K562 (cell line): ENCODE measurements around the gene BCO1. TPM values are rescaled to one million over a fixed set of nuclear protein-coding genes. Genes with fewer than 3 reads are reported as not detected.
A peak's percentile ranks its signal among the peaks of the same experiment; 100 is the strongest.

Source experiments
- ATAC-seq: fragments of 200-7000 bp; cut with Tn5 transposase; 3 replicates; pipeline ENCODE4 v1.9.1; 2020; ENCODE audit warnings: moderate library complexity
- BruUV-seq: library from RNA; stranded (reverse); fragments of 400-500 nt; replicated peaks from 2 replicates; lab custom pipeline; 2021; lab: Mats Ljungman, UMichigan
- CTCF ChIA-PET: fragments of 300-600 bp; formaldehyde crosslinking; extraction: SDS; loops from one replicate; lab custom pipeline; 2021; ENCODE audit warnings: low intra/inter-chr PET ratio; lab: Yijun Ruan, JAX
- POLR2A ChIA-PET: fragments of 300-600, 350-650 bp; sonication (Branson Sonifier 250); formaldehyde crosslinking; extraction: SDS; loops from one replicate; lab custom pipeline; 2021; ENCODE audit warnings: antibody characterized with exemption, inconsistent platforms; lab: Yijun Ruan, JAX
- DNase-seq, 4 experiments: peaks; one replicate each; pipeline versions ENCODE4 v3.0.0 to v3.0.0-alpha.2; 2011 to 2018; ENCODE audit warnings: low spot score in 3 of 4, mixed read lengths in 3 of 4; ENCODE audit errors: extremely low read depth in 1 of 4
- FAIRE-seq: peaks from 2 replicates; lab custom pipeline; 2011; peaks lifted over from hg19 to GRCh38; lab: Jason Lieb, UNC
- H2AFZ ChIP-seq: 2 replicates; pipeline ENCODE4 v1.6.0; 2011; ENCODE audit warnings: low read depth, low read length, control low read depth, inconsistent platforms
- H3K27ac ChIP-seq: fragments of 200-600 bp; 3 replicates; pipeline ENCODE4 v1.8.0; 2011; ENCODE audit warnings: low read depth, mild to moderate bottlenecking, control low read depth, inconsistent platforms, low read length, moderate library complexity, mixed read lengths; ENCODE audit errors: extremely low read depth
- H3K27me3 ChIP-seq, 2 experiments: fragments of 300-600 bp in 1 of 2; 2 replicates in 1 of 2; 3 replicates in 1 of 2; pipeline versions ENCODE4 v1.6.0 to v1.8.0; 2011; ENCODE audit warnings: inconsistent platforms in 2 of 2, low read length in 2 of 2, mild to moderate bottlenecking in 1 of 2, mixed read lengths in 1 of 2, moderate library complexity in 1 of 2; ENCODE audit not compliant: control insufficient read depth in 2 of 2, insufficient read depth in 2 of 2
- H3K36me3 ChIP-seq: fragments of 300-600 bp; 3 replicates; pipeline ENCODE4 v1.8.0; 2011; ENCODE audit warnings: mild to moderate bottlenecking, low read length, inconsistent platforms; ENCODE audit not compliant: control insufficient read depth, insufficient read depth
- H3K4me1 ChIP-seq, 2 experiments: fragments of 200-600 bp in 1 of 2; replicated peaks in 1 of 2; 2 replicates in 1 of 2; 3 replicates in 1 of 2; pipeline versions ENCODE4 v1.5.1 to v1.8.0; 2011; ENCODE audit warnings: inconsistent platforms in 2 of 2, low read length in 2 of 2, mild to moderate bottlenecking in 1 of 2, mixed read lengths in 1 of 2, moderate library complexity in 1 of 2; ENCODE audit not compliant: control insufficient read depth in 2 of 2, insufficient read depth in 2 of 2
- H3K4me2 ChIP-seq: 2 replicates; pipeline ENCODE4 v1.6.1; 2011; ENCODE audit warnings: low read length, control low read depth, inconsistent platforms, mixed read lengths; ENCODE audit not compliant: insufficient read depth
- H3K4me3 ChIP-seq: fragments of 200-600 bp; sonication (generic), shearing (Covaris generic); 2 replicates; pipeline ENCODE4 v1.5.1; 2016; ENCODE audit warnings: control low read depth, inconsistent platforms
- H3K79me2 ChIP-seq: fragments of 200-600 bp; 3 replicates; pipeline ENCODE4 v1.8.0; 2011; ENCODE audit warnings: low read length, inconsistent platforms; ENCODE audit not compliant: control insufficient read depth, insufficient read depth
- H3K9ac ChIP-seq, 2 experiments: 2 replicates each; pipeline versions ENCODE4 v1.6.0 to v1.6.1; 2011; ENCODE audit warnings: low read depth in 2 of 2, low read length in 2 of 2, control low read depth in 1 of 2, inconsistent platforms in 1 of 2, mild to moderate bottlenecking in 1 of 2, mixed read lengths in 1 of 2; ENCODE audit not compliant: insufficient read depth in 1 of 2
- H3K9me1 ChIP-seq: one replicate; pipeline ENCODE4 v1.6.0; 2011; ENCODE audit warnings: inconsistent platforms, mild to moderate bottlenecking, low read length, moderate library complexity; ENCODE audit not compliant: control insufficient read depth, insufficient read depth
- H3K9me3 ChIP-seq: replicated peaks from 2 replicates; pipeline ENCODE4 v1.5.1; 2011; ENCODE audit warnings: low read depth, low read length, inconsistent platforms; ENCODE audit not compliant: control insufficient read depth, insufficient read depth
- H4K20me1 ChIP-seq: replicated peaks from 2 replicates; pipeline ENCODE4 v1.6.1; 2011; ENCODE audit warnings: low read length, inconsistent platforms, mixed read lengths; ENCODE audit not compliant: control insufficient read depth, insufficient read depth
- ARID2 ChIP-seq: fragments of 450-650 bp; IDR thresholded peaks from 2 replicates; pipeline ENCODE4 v1.6.1; 2017; ENCODE audit warnings: antibody characterized with exemption, mild to moderate bottlenecking
- BRCA1 ChIP-seq, 2 experiments: fragments of 450-650 bp in 1 of 2; sonication (generic) in 1 of 2; formaldehyde crosslinking in 1 of 2; IDR thresholded peaks; 2 replicates each; pipeline versions ENCODE4 v1.5.0 to v1.6.1; 2017 to 2020; ENCODE audit warnings: mild to moderate bottlenecking in 1 of 2, missing genetic modification reagents in 1 of 2
- BRD4 ChIP-seq: fragments of 200-600 bp; sonication (generic); IDR thresholded peaks from 2 replicates; pipeline ENCODE4 v1.6.1; 2017; ENCODE audit warnings: inconsistent platforms
- CBFA2T3 ChIP-seq: fragments of 450-650 bp; IDR thresholded peaks from 2 replicates; pipeline ENCODE4 v1.6.1; 2017
- CHD4 ChIP-seq: fragments of 200-600 bp; sonication (generic); IDR thresholded peaks from 3 replicates; pipeline ENCODE4 v1.6.1; 2012; ENCODE audit warnings: low read depth, mild to moderate bottlenecking, mixed read lengths, low read length, inconsistent platforms; ENCODE audit not compliant: insufficient read depth, insufficient replicate concordance, poor library complexity, severe bottlenecking
- COPS2 ChIP-seq: fragments of 450-650 bp; conservative IDR thresholded peaks from 2 replicates; pipeline ENCODE4 v1.6.1; 2016; ENCODE audit warnings: mild to moderate bottlenecking, moderate library complexity
- CREB5 ChIP-seq: fragments of 250-450 bp; sonication (Bioruptor Pico); IDR thresholded peaks from 2 replicates; pipeline ENCODE4 v1.5.0; 2020; ENCODE audit warnings: mild to moderate bottlenecking
- EGR1 ChIP-seq: fragments of 450-650 bp; conservative IDR thresholded peaks from 2 replicates; pipeline ENCODE4 v1.6.1; 2017; ENCODE audit warnings: mild to moderate bottlenecking
- FUS ChIP-seq: fragments of 200-400 bp; formaldehyde crosslinking; optimal IDR thresholded peaks from 2 replicates; pipeline ENCODE3; 2017; ENCODE audit warnings: low read depth, low read length
- HNRNPH1 ChIP-seq: fragments of 200-400 bp; formaldehyde crosslinking; optimal IDR thresholded peaks from 2 replicates; pipeline ENCODE3; 2017; ENCODE audit warnings: low read depth, mild to moderate bottlenecking, low read length, moderate library complexity
- HSF4 ChIP-seq: fragments of 250-450 bp; sonication (Bioruptor Pico); IDR thresholded peaks from 2 replicates; pipeline ENCODE4 v2.1.2; 2022; ENCODE audit warnings: mild to moderate bottlenecking, moderate library complexity, borderline replicate concordance
- LCOR ChIP-seq: sonication (generic); formaldehyde crosslinking; IDR thresholded peaks from 2 replicates; pipeline ENCODE4 v1.8.0; 2022; ENCODE audit warnings: mild to moderate bottlenecking, missing genetic modification reagents
- MIER1 ChIP-seq: fragments of 450-650 bp; IDR thresholded peaks from 2 replicates; pipeline ENCODE4 v1.6.1; 2016; ENCODE audit warnings: antibody characterized with exemption, mild to moderate bottlenecking, low read depth
- RB1 ChIP-seq: fragments of 450-650 bp; IDR thresholded peaks from 2 replicates; pipeline ENCODE4 v1.6.1; 2017; ENCODE audit warnings: low read depth, mild to moderate bottlenecking
- RHOXF2B ChIP-seq: fragments of 250-450 bp; sonication (Bioruptor Pico); conservative IDR thresholded peaks from 2 replicates; pipeline ENCODE4 v1.5.1; 2021
- ZNF75A ChIP-seq: fragments of 450-650 bp; formaldehyde crosslinking; IDR thresholded peaks from 2 replicates; pipeline ENCODE4 v1.4.0; 2020; ENCODE audit warnings: mild to moderate bottlenecking
- WGBS: fragments of 100-300 bp; shearing (Covaris generic); methylation state at CpG from one replicate; pipeline ENCODE4 v1.1.6; 2016; ENCODE audit warnings: low coverage, mixed read lengths; ENCODE audit not compliant: insufficient coverage; ENCODE audit errors: missing lambda C conversion rate; 5-methylcytosine and 5-hydroxymethylcytosine counted together
- in situ Hi-C: fragments of 300-500 bp; cut with MboI; formaldehyde crosslinking; loops from 4 replicates; pipeline ENCODE4 v1.15.0; 2018; ENCODE audit warnings: inconsistent platforms, mixed read lengths
- intact Hi-C: fragments of 100-400 bp; cut with micrococcal nuclease; formaldehyde crosslinking; loops from 2 replicates; pipeline ENCODE4 v1.14.2; 2022
- polyA plus RNA-seq, 8 experiments: library from polyadenylated mRNA; depleted of rRNA in 4 of 8; stranded (reverse) in 5 of 8; unstranded in 3 of 8; fragments of >200 nt; fragmentation: Nextera tagmentation in 2 of 8; fragmentation: Illumina TruSeq in 1 of 8; extraction: Ambion mirVana in 2 of 8; extraction: Trizol in 1 of 8; gene quantifications; 2 replicates each; pipeline versions ENCODE4 v1.2.1 to v1.2.3, GENCODE V29; 2011 to 2014; ENCODE audit warnings: inconsistent platforms in 1 of 8, missing spikeins in 1 of 8
- total RNA-seq, 7 experiments: library from RNA; depleted of rRNA in 6 of 7; stranded (reverse); fragments of >200 nt in 6 of 7; fragmentation: Illumina TruSeq in 2 of 7; extraction: Trizol in 2 of 7; gene quantifications; 2 replicates each; pipeline versions ENCODE4 v1.2.1 to v1.2.3, GENCODE V29; 2011 to 2021; ENCODE audit warnings: low replicate concordance in 1 of 7

BCO1 gene
- total and polyA plus RNA-seq, 9 of the 15 experiments (the other 6 are each of a cell fraction or from before 2014, with no cell fraction given): not detected

- H4K20me1 ChIP-seq: peaks cover 3% of the 10 kb centered on the region; the same call in 1 of the 2 replicates
- ChIA-PET POLR2A (no interaction called here), CTCF (no interaction called here)
- no peaks in the 10 kb centered on the region for H3K36me3 ChIP-seq
- no peak overlapping the region for H2AFZ ChIP-seq
- H3K9me3 ChIP-seq: no peaks in the 10 kb centered on the region
- DNase-seq (no peak), ATAC-seq (no peak), FAIRE-seq (peak; percentile 11)
- H3K4me2 ChIP-seq: no peak overlapping the region
- no peaks in the 10 kb centered on the region for H3K79me2 ChIP-seq
- TF ChIP-seq EGR1 (no peak), BRD4 (no peak), ARID2 (no peak), LCOR (CRISPR knock-in tag) (no peak), RHOXF2B (CRISPR knock-in tag) (no peak), BRCA1 (IDR thresholded peaks at IDR 0.05) (no peak), BRCA1 (CRISPR knock-in tag; IDR thresholded peaks at IDR 0.05) (no peak), RB1 (no peak), HSF4 (CRISPR knock-in tag) (no peak), HNRNPH1 (no peak), MIER1 (no peak), COPS2 (no peak), CHD4 (no peak), FUS (no peak), ZNF75A (CRISPR knock-in tag) (no peak), CBFA2T3 (no peak), CREB5 (no peak)
- intact Hi-C loops: loop anchor here (5.0 to 10.0 kb wide), 3 partner anchors 282 to 530 kb away; no protein-coding TSS in a partner anchor
- H3K9ac ChIP-seq: no peak overlapping the region
- BruUV-seq: no TSS peak
- H3K27me3 ChIP-seq: peaks cover 25 to 46% of the 10 kb centered on the region in 2 experiments
- H3K9me1 ChIP-seq: no peaks in the 10 kb centered on the region
- in situ Hi-C loops: no loop called here
- H3K27ac ChIP-seq: no peak overlapping the region
- no peaks in the 10 kb centered on the region; a peak in 1 of 5 replicates for H3K4me1 ChIP-seq
- WGBS: 3% methylated on average over 6 of the region's 6 CpGs
- H3K4me3 ChIP-seq: no peak overlapping the region
Observed at GRCh38 chr16:81207076-81207475, 31.4 kb upstream of the BCO1 start.
